ENCODE measurements around the gene MTRF1.

The MTRF1 gene

GRCh38 chr13:41213316-41213715 lies 50.1 kb downstream of the MTRF1 start:
- TF ChIP-seq GABPA (IDR thresholded peaks at IDR 0.05; ENCODE audit: low read depth) (no peak), CTCF (IDR thresholded peaks at IDR 0.05; ENCODE audit: insufficient read depth, low read length) (no peak), POLR2AphosphoS5 (IDR thresholded peaks at IDR 0.05; ENCODE audit: low read depth) (no peak), SPI1 (IDR thresholded peaks at IDR 0.05; ENCODE audit: borderline replicate concordance, low read depth) (no peak)
- TF ChIP-seq, protein P1, sequence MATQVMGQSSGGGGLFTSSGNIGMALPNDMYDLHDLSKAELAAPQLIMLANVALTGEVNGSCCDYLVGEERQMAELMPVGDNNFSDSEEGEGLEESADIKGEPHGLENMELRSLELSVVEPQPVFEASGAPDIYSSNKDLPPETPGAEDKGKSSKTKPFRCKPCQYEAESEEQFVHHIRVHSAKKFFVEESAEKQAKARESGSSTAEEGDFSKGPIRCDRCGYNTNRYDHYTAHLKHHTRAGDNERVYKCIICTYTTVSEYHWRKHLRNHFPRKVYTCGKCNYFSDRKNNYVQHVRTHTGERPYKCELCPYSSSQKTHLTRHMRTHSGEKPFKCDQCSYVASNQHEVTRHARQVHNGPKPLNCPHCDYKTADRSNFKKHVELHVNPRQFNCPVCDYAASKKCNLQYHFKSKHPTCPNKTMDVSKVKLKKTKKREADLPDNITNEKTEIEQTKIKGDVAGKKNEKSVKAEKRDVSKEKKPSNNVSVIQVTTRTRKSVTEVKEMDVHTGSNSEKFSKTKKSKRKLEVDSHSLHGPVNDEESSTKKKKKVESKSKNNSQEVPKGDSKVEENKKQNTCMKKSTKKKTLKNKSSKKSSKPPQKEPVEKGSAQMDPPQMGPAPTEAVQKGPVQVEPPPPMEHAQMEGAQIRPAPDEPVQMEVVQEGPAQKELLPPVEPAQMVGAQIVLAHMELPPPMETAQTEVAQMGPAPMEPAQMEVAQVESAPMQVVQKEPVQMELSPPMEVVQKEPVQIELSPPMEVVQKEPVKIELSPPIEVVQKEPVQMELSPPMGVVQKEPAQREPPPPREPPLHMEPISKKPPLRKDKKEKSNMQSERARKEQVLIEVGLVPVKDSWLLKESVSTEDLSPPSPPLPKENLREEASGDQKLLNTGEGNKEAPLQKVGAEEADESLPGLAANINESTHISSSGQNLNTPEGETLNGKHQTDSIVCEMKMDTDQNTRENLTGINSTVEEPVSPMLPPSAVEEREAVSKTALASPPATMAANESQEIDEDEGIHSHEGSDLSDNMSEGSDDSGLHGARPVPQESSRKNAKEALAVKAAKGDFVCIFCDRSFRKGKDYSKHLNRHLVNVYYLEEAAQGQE (IDR thresholded peaks at IDR 0.05; ENCODE audit: insufficient replicate concordance, low read depth): no peak
- DNase-seq (ENCODE audit: low read depth in 1 of 2, low spot score in 1 of 2): no peak

DNA sequence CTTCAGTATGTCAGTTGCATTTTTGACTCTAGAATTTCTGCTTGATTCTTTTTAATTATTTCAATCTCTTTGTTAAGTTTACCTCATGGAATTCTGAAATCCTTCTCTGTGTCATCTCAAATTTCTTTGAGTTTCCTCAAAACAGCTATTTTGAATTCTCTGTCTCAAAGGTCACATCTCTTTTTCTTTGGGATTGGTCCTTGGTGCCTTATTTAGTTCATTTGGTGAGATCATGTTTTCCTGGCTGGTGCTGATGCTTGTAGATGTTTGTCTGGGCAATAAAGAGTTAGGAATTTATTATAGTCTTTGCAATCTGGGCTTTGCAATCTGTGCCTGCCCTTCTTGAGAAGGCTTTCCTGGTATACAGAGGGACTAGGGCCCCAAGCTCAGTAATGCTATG lies 50.5 kb downstream of the MTRF1 start:
- Histone ChIP-seq H3K27me3 (ENCODE audit: insufficient read depth, poor library complexity, severe bottlenecking) (no peaks in the 10 kb centered on the region), H3K27ac (replicated peaks) (no peak overlapping the region), H3K4me3 (replicated peaks; ENCODE audit: insufficient read depth, low read length) (no peak overlapping the region)
- no peak for TF ChIP-seq CTCF (IDR thresholded peaks at IDR 0.05; ENCODE audit: insufficient read depth, low read length)
- no peak for TF ChIP-seq GABPA (IDR thresholded peaks at IDR 0.05; ENCODE audit: low read depth)
- TF ChIP-seq, protein P1 (IDR thresholded peaks at IDR 0.05; ENCODE audit: insufficient replicate concordance, low read depth): no peak
- no peak for TF ChIP-seq SPI1 (IDR thresholded peaks at IDR 0.05; ENCODE audit: borderline replicate concordance, low read depth)
- DNase-seq (ENCODE audit: low read depth in 1 of 2, low spot score in 1 of 2): no peak

More at GRCh38 chr13:41213316-41213715, 50.1 kb downstream of the MTRF1 start:
- no peaks in the 10 kb centered on the region for H3K27me3 ChIP-seq (ENCODE audit: insufficient read depth, poor library complexity, severe bottlenecking)
- H3K27ac ChIP-seq (replicated peaks): no peak overlapping the region
- H3K4me3 ChIP-seq (replicated peaks; ENCODE audit: insufficient read depth, low read length): no peak overlapping the region

- H3K4me3 ChIP-seq (replicated peaks; ENCODE audit: insufficient read depth, low read length): no peak overlapping the region
- no peaks in the 10 kb centered on the region for H3K27me3 ChIP-seq (ENCODE audit: insufficient read depth, poor library complexity, severe bottlenecking)
- no peak for DNase-seq (ENCODE audit: low read depth in 1 of 2, low spot score in 1 of 2)
- H3K27ac ChIP-seq (replicated peaks): no peak overlapping the region
- TF ChIP-seq, protein P1 (IDR thresholded peaks at IDR 0.05; ENCODE audit: insufficient replicate concordance, low read depth): no peak
- TF ChIP-seq POLR2AphosphoS5 (IDR thresholded peaks at IDR 0.05; ENCODE audit: low read depth): no peak
- no peak for TF ChIP-seq CTCF (IDR thresholded peaks at IDR 0.05; ENCODE audit: insufficient read depth, low read length)
- TF ChIP-seq GABPA (IDR thresholded peaks at IDR 0.05; ENCODE audit: low read depth): no peak
Observed at GRCh38 chr13:41211062-41211461, 52.3 kb downstream of the MTRF1 start.
